NCI-H2171 treated with DMSO at 0.1 percent for 48 hours (cell line): ENCODE measurements around the gene PPDPF.
"Not testable (repeated sequence)": the region's sequence is repeated elsewhere in the genome, so short reads cannot be mapped to it uniquely, and the experiment has no call there.

ENCODE experiments used
- DNase-seq: peaks from one replicate; lab custom pipeline; 2025; lab: John Stamatoyannopoulos, UW

Gene PPDPF

GRCh38 chr20:63565021-63565698 lies 44.6 kb downstream of the PPDPF start:
- DNase-seq, result no peak

GRCh38 chr20:63565699-63566335 lies 45.3 kb downstream of the PPDPF start:
- DNase-seq, result no peak

- no peak for DNase-seq
These were observed 46.0 kb downstream of the PPDPF start for GRCh38 chr20:63566395-63567135.

- no peak for DNase-seq
These were observed 46.5 kb downstream of the PPDPF start for GRCh38 chr20:63567136-63567385.

GRCh38 chr20:63567386-63568169 lies 47.0 kb downstream of the PPDPF start:
- no peak for DNase-seq

DNA sequence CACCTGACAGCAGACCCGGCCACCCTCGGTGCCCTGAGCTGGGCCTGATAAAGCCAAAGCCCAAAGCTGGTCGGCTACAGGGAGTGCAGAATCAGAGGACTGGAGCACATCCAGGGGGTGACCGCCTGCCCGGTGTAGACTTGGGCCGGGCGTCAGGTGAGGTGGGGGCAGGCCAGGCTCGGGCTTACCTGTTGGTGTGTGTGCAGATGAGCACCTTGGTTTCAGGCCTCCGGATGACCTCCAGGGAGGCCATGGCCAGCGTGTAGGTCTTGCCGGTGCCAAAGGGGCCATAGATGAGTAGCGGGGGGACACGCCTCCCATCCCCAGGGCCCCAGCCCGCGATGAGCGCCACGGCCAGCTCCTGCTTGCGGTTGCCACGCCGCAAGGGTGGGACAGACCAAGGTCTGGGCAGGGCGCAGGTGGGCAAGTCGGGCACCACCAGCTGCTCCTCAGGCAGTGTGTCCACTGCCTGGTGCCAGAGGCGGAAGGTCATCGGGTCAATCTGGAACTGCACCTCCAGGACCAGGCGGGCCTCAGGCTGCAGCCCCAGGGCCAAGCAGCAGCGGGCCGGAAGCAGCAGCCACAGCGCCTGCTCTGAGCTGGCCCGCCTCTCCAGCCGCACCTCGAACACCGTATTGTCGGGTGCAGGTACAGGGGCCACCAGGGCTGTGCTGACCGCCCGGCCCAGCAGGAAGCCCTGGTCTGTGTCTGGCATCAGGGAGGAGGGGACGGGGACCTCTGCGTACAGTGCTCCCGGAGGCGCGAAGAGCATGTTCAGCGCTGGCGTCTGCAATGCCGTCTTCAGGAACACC lies 47.8 kb downstream of the PPDPF start:
- no peak for DNase-seq

GRCh38 chr20:63568986-63569949 lies 48.7 kb downstream of the PPDPF start:
- DNase-seq, result peak; percentile 23

DNA sequence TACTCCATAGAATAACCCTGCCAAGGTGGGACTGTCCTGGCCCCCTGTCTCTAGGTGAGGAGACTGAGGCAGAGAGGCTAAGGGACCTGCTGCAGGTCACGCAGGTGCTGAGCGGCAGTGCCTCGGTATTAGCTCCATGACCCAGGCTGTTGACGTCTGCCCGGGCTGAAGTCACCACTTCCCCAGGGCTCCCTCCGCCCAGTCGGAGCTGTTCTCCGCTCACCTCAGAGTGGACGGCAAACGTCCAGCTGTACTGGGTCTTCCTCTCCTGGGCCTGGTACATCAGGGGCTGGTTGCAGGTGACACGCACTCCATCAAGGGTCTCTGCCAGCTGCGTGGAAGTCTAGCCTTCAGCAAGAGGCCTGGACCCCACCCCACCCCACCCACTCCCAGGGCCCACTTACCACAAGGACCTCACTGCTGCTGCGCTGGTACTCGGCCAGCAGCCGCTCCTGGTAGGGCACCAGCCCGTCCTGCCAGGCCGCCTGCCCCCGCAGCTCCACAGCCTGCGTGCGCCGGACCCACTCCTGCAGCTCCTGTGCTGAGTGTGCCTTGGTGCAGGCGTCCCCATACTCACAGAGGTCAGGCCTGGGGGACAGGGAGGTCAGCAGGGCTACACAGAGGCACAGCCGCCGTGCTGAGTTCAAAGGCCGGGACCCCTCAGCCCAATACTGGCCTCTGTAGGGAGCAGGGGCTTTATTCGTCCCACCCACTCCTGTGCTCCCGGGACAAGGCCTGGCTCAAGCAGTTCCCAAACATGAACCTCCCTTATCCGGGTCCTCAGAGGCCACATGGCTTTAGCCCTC lies 49.9 kb downstream of the PPDPF start:
- DNase-seq, result no peak

GRCh38 chr20:63571087-63571478 lies 50.5 kb downstream of the PPDPF start:
- DNase-seq, result not testable (repeated sequence)
